Loucy (cell line): ENCODE results near the gene ENTHD1.

ENCODE experiments used
- CTCF ChIP-seq: fragments of 200-600 bp; sonication (generic); conservative IDR thresholded peaks from 2 replicates; pipeline ENCODE4 v1.5.1; 2014; ENCODE audit warnings: mild to moderate bottlenecking, antibody characterized with exemption, low read length
- EZH2phosphoT487 ChIP-seq: fragments of 200-600 bp; IDR thresholded peaks from 2 replicates; pipeline ENCODE4 v1.6.1; 2018; ENCODE audit warnings: antibody characterized with exemption, mild to moderate bottlenecking, moderate library complexity, borderline replicate concordance

- TF ChIP-seq CTCF: no peak
- TF ChIP-seq EZH2phosphoT487: no peak
These were observed 180.6 kb downstream of the ENTHD1 start for GRCh38 chr22:39712751-39713525.
